KMS-11 (cell line): ENCODE results near the gene SIRPG.

Source experiments
- H2AFZ ChIP-seq: fragments of 200-600 bp; sonication (generic); 2 replicates; pipeline ENCODE4 v1.6.1; 2016; ENCODE audit warnings: antibody characterized with exemption, mixed run types, low read depth
- H3K27ac ChIP-seq: fragments of 200-600 bp; sonication (generic); 2 replicates; pipeline ENCODE4 v1.6.1; 2016; ENCODE audit warnings: mild to moderate bottlenecking, mixed run types
- H3K27me3 ChIP-seq: fragments of 200-600 bp; sonication (generic); 2 replicates; pipeline ENCODE4 v1.6.1; 2017; ENCODE audit warnings: mild to moderate bottlenecking, low read depth, mixed run types, moderate library complexity; ENCODE audit not compliant: insufficient read depth
- H3K36me3 ChIP-seq: fragments of 200-600 bp; sonication (generic); 2 replicates; pipeline ENCODE4 v1.6.1; 2017; ENCODE audit warnings: mild to moderate bottlenecking, mixed run types; ENCODE audit not compliant: insufficient read depth
- H3K4me1 ChIP-seq: fragments of 200-600 bp; sonication (generic); 2 replicates; pipeline ENCODE4 v1.6.1; 2016; ENCODE audit warnings: mild to moderate bottlenecking, low read depth, mixed run types; ENCODE audit not compliant: poor library complexity, severe bottlenecking
- H3K4me2 ChIP-seq: fragments of 200-600 bp; sonication (generic); 2 replicates; pipeline ENCODE4 v1.7.0; 2016; ENCODE audit warnings: mild to moderate bottlenecking, mixed run types
- H3K4me3 ChIP-seq: fragments of 200-600 bp; sonication (generic); IDR thresholded peaks from 2 replicates; pipeline ENCODE4 v1.6.1; 2017; ENCODE audit warnings: low read depth, low read length, mixed read lengths; ENCODE audit not compliant: insufficient read depth
- H3K79me2 ChIP-seq: fragments of 200-600 bp; sonication (generic); 2 replicates; pipeline ENCODE4 v1.6.1; 2016; ENCODE audit warnings: low read depth, mixed run types; ENCODE audit not compliant: insufficient read depth
- H3K9ac ChIP-seq: fragments of 200-600 bp; sonication (generic); 2 replicates; pipeline ENCODE4 v1.6.1; 2016; ENCODE audit warnings: mild to moderate bottlenecking, mixed run types
- H4K20me1 ChIP-seq: fragments of 200-600 bp; sonication (generic); 2 replicates; pipeline ENCODE4 v1.6.1; 2016; ENCODE audit warnings: mild to moderate bottlenecking, mixed run types; ENCODE audit not compliant: insufficient read depth
- TF ChIP-seq, protein P1 (sequence below): fragments of 200-600 bp; sonication (generic); conservative IDR thresholded peaks from 2 replicates; pipeline ENCODE4 v1.6.1; 2017; ENCODE audit warnings: low read depth, mild to moderate bottlenecking, antibody characterized with exemption, low read length, moderate library complexity, mixed read lengths

Gene SIRPG

DNA sequence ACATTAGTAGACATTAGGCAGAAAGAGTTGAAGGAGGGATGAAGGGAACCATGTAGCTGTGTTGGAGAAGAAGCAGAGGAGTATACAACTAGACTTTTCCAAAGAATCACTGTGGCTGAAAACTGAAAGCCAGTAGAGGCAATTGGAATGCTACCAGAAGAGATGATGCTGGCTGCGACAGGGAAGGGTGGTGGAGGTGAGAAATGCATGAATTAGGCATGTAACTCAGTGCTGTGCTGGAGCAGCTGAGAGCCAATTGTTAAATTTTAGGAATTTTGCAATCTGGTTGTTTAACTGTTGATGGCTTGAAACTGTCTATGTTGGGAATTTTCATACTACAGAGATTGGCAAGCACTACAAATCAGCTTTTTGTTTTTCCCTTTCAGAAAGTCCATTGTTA is 35.8 kb upstream of the SIRPG start:
- H3K27ac ChIP-seq: no peak overlapping the region
- no peak overlapping the region for H3K4me2 ChIP-seq
- no peaks in the 10 kb centered on the region for H3K36me3 ChIP-seq
- no peaks in the 10 kb centered on the region for H3K4me1 ChIP-seq
- H3K79me2 ChIP-seq: no peaks in the 10 kb centered on the region
- H3K4me3 ChIP-seq: no peak overlapping the region
- TF ChIP-seq, protein P1, sequence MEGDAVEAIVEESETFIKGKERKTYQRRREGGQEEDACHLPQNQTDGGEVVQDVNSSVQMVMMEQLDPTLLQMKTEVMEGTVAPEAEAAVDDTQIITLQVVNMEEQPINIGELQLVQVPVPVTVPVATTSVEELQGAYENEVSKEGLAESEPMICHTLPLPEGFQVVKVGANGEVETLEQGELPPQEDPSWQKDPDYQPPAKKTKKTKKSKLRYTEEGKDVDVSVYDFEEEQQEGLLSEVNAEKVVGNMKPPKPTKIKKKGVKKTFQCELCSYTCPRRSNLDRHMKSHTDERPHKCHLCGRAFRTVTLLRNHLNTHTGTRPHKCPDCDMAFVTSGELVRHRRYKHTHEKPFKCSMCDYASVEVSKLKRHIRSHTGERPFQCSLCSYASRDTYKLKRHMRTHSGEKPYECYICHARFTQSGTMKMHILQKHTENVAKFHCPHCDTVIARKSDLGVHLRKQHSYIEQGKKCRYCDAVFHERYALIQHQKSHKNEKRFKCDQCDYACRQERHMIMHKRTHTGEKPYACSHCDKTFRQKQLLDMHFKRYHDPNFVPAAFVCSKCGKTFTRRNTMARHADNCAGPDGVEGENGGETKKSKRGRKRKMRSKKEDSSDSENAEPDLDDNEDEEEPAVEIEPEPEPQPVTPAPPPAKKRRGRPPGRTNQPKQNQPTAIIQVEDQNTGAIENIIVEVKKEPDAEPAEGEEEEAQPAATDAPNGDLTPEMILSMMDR: no peak
- no peak overlapping the region for H3K9ac ChIP-seq
- no peaks in the 10 kb centered on the region for H3K27me3 ChIP-seq
- H2AFZ ChIP-seq: no peak overlapping the region
- H4K20me1 ChIP-seq: no peaks in the 10 kb centered on the region

DNA sequence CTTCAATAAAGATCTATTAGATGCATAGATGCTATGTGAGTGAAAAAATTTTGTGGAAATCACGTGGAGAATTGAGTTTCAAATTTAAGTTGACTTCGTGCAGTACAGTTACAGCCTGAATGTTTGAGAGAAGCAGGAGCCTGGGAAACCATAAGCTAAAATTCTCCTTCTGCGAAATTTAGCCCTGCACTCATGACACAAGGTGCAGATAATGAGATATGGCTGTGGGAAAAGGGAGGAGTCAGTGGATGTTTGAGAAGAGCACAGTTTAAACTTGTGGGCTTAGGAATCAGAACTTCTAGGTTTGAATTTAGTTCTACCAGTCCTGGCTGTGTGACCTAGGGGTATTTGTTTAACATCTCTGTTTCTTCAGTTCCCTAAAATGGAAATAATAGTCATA is 32.1 kb upstream of the SIRPG start:
- H3K36me3 ChIP-seq: no peaks in the 10 kb centered on the region
- TF ChIP-seq, protein P1: no peak
- H3K4me1 ChIP-seq: no peaks in the 10 kb centered on the region
- H3K4me2 ChIP-seq: no peak overlapping the region
- no peak overlapping the region for H3K27ac ChIP-seq
- H4K20me1 ChIP-seq: no peaks in the 10 kb centered on the region
- no peak overlapping the region for H3K9ac ChIP-seq
- H2AFZ ChIP-seq: no peak overlapping the region
- no peak overlapping the region for H3K4me3 ChIP-seq
- H3K79me2 ChIP-seq: no peaks in the 10 kb centered on the region
- no peaks in the 10 kb centered on the region for H3K27me3 ChIP-seq

DNA sequence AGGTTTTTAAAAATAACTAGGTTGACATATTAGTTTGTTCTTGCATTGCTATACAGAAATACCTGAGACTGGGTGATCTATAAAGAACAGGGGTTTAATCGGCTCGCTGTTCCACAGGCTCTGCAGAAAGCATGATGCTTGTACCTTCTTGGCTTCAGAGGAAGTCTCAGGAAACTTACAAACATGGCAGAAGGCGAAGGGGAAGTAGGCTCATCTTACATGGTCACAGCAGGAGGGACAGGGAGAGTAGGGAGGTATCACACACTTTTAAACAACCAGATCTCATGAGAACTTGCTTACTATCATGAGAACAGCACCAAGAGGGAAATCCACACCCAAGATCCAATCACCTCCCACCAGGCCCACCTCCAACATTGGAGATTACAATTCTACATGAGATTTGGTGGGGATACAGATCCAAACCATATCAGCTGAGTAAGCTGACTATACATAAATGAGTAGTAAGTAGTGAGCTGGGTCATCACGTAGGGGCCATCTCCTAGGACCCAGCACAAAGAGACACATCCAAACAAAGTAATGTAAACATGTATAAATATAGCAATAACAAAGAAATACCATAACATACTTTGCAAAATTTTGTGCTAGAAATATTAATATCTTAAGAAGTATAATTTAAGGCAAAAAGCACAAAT is 31.4 kb upstream of the SIRPG start:
- no peak overlapping the region for H3K27ac ChIP-seq
- H3K27me3 ChIP-seq: no peaks in the 10 kb centered on the region
- TF ChIP-seq, protein P1: no peak
- no peaks in the 10 kb centered on the region for H3K79me2 ChIP-seq
- H3K4me1 ChIP-seq: no peaks in the 10 kb centered on the region
- no peak overlapping the region for H3K4me2 ChIP-seq
- no peak overlapping the region for H3K9ac ChIP-seq
- H3K4me3 ChIP-seq: no peak overlapping the region
- H3K36me3 ChIP-seq: no peaks in the 10 kb centered on the region
- H4K20me1 ChIP-seq: no peaks in the 10 kb centered on the region
- no peak overlapping the region for H2AFZ ChIP-seq

DNA sequence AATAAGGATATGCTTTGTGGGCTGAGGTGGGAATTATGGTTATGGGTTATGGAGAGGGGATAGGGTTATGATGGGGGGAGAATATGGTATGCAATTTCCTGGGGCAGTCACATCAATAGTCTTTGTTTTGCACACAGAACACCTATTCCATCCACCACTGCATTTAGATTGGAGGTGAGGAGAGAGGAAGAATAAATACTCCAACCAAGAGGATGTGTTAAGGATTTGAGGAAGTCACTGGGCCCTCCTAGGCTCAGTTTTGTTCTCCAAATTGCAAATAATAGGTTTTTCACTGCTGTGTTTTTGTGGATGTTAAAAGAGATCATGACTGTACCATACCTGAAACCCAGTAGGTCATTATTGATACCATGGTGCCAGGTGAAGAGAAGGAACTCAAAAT is 29.5 kb upstream of the SIRPG start:
- Histone ChIP-seq H3K27me3 (no peaks in the 10 kb centered on the region), H3K4me1 (no peaks in the 10 kb centered on the region), H3K4me3 (no peak overlapping the region), H2AFZ (no peak overlapping the region), H3K79me2 (no peaks in the 10 kb centered on the region), H3K27ac (no peak overlapping the region), H3K9ac (no peak overlapping the region), H3K36me3 (no peaks in the 10 kb centered on the region), H3K4me2 (no peak overlapping the region), H4K20me1 (no peaks in the 10 kb centered on the region)
- TF ChIP-seq, protein P1: no peak
